Cardiac muscle cell (in vitro differentiated cells and primary cell): ENCODE measurements around the gene ABCB8. TPM values are rescaled to one million over a fixed set of nuclear protein-coding genes. Genes with fewer than 3 reads are reported as not detected.
A peak's percentile ranks its signal among the peaks of the same experiment; 100 is the strongest.

Source experiments
- DNase-seq, 2 donors: peaks; one replicate each; pipeline versions ENCODE4 v3.0.0 to v3.0.0-alpha.2; 2010 to 2017; ENCODE audit warnings: low read depth in 1 of 2, low spot score in 1 of 2
- H3K27ac ChIP-seq: fragments of 200-600 bp; sonication (generic); 2 replicates; pipeline ENCODE4 v1.5.1; 2016
- H3K27me3 ChIP-seq: fragments of 200-600 bp; sonication (generic); 2 replicates; pipeline ENCODE4 v1.6.0; 2016; ENCODE audit warnings: control low read depth
- H3K36me3 ChIP-seq: fragments of 200-600 bp; sonication (generic); 2 replicates; pipeline ENCODE4 v1.5.1; 2016; ENCODE audit warnings: control low read depth
- H3K4me1 ChIP-seq: fragments of 200-600 bp; sonication (generic); 2 replicates; pipeline ENCODE4 v1.8.1; 2017; ENCODE audit warnings: low read depth, mild to moderate bottlenecking, mixed run types
- H3K4me3 ChIP-seq: fragments of 200-600 bp; sonication (generic); 2 replicates; pipeline ENCODE4 v1.5.1; 2016; ENCODE audit warnings: mild to moderate bottlenecking
- H3K9me3 ChIP-seq: fragments of 200-600 bp; sonication (generic); 2 replicates; pipeline ENCODE4 v1.5.1; 2017; ENCODE audit warnings: low read depth, mild to moderate bottlenecking, control low read depth
- CTCF ChIP-seq: IDR thresholded peaks from 2 replicates; pipeline ENCODE4 v1.5.1; 2012; ENCODE audit warnings: low read depth, mild to moderate bottlenecking, low read length
- polyA plus RNA-seq: library from polyadenylated mRNA; unstranded; fragments of >200 nt; fragmentation: Nextera tagmentation; extraction: Ambion mirVana; gene quantifications from 2 replicates; pipeline ENCODE4 v1.2.1, GENCODE V29; 2016
- total RNA-seq: library from RNA; depleted of rRNA; stranded (reverse); fragments of >200 nt; gene quantifications from 2 replicates; pipeline ENCODE4 v1.2.3, GENCODE V29; 2016

The ABCB8 gene
- total and polyA plus RNA-seq, 2 experiments from 2014 or later = 20.4 to 29.2 TPM

GRCh38 chr7:151077705-151078232 is 49.5 kb downstream of the ABCB8 start:
- no peak for TF ChIP-seq CTCF
- H3K4me3 ChIP-seq = no peak overlapping the region

GRCh38 chr7:151078233-151079040 is 50.2 kb downstream of the ABCB8 start:
- H3K36me3 ChIP-seq = peaks cover 20% of the 10 kb centered on the region
- TF ChIP-seq CTCF = no peak
- no peaks in the 10 kb centered on the region for H3K9me3 ChIP-seq
- peak in 1 of 2 donors; percentile 36 for DNase-seq
- H3K4me1 ChIP-seq = peaks cover 18% of the 10 kb centered on the region
- peak overlapping the region; percentile 62 for H3K27ac ChIP-seq
- no peaks in the 10 kb centered on the region for H3K27me3 ChIP-seq
- no peak overlapping the region for H3K4me3 ChIP-seq

More at GRCh38 chr7:151077705-151078232, 49.5 kb downstream of the ABCB8 start:
- no peaks in the 10 kb centered on the region for H3K9me3 ChIP-seq
- no peak for DNase-seq
- H3K27me3 ChIP-seq = no peaks in the 10 kb centered on the region
- peaks cover 18% of the 10 kb centered on the region for H3K4me1 ChIP-seq
- peaks cover 21% of the 10 kb centered on the region for H3K36me3 ChIP-seq
- H3K27ac ChIP-seq = peak overlapping the region; percentile 62

GRCh38 chr7:151079199-151079910 is 51.1 kb downstream of the ABCB8 start:
- peak overlapping the region; percentile 93 for H3K27ac ChIP-seq
- peaks cover 10% of the 10 kb centered on the region for H3K36me3 ChIP-seq
- H3K9me3 ChIP-seq = no peaks in the 10 kb centered on the region
- no peak for TF ChIP-seq CTCF
- peaks cover 18% of the 10 kb centered on the region for H3K4me1 ChIP-seq
- DNase-seq = no peak
- H3K4me3 ChIP-seq = peak overlapping the region; percentile 93
- no peaks in the 10 kb centered on the region for H3K27me3 ChIP-seq

GRCh38 chr7:151080067-151080521 is 51.8 kb downstream of the ABCB8 start:
- no peaks in the 10 kb centered on the region for H3K9me3 ChIP-seq
- peak overlapping the region; percentile 93 for H3K27ac ChIP-seq
- TF ChIP-seq CTCF = no peak
- no peaks in the 10 kb centered on the region for H3K27me3 ChIP-seq
- peaks cover 4% of the 10 kb centered on the region for H3K36me3 ChIP-seq
- peaks cover 19% of the 10 kb centered on the region for H3K4me1 ChIP-seq
- peak overlapping the region; percentile 93 for H3K4me3 ChIP-seq
- DNase-seq = peak; percentile 21 to 46

- Histone ChIP-seq H3K27ac (peak within 1 kb of the TSS; percentile 93), H3K4me1 (peaks cover 23% of the 10 kb centered on the region)
- peak; percentile 91 to 96 for DNase-seq
Measured at GRCh38 chr7:151080522-151081169, 52.4 kb downstream of the ABCB8 start, which contains the start of gene FASTK. FASTK (minus strand) TSS chr7:151080809; CDS start chr7:151080766, 43 bp downstream.

More at GRCh38 chr7:151080522-151081169, 52.4 kb downstream of the ABCB8 start, which contains the start of gene FASTK:
- Histone ChIP-seq H3K4me3 (peak within 1 kb of the TSS; percentile 93), H3K27me3 (no peaks in the 10 kb centered on the region), H3K36me3 (no peaks in the 10 kb centered on the region), H3K9me3 (no peaks in the 10 kb centered on the region)
- no peak for TF ChIP-seq CTCF
